ENCODE measurements around the gene TAC3. TPM values are rescaled to one million over a fixed set of nuclear protein-coding genes. Genes with fewer than 3 reads are reported as not detected.
"Not testable (repeated sequence)": the region's sequence is repeated elsewhere in the genome, so short reads cannot be mapped to it uniquely, and the experiment has no call there.

Gene TAC3
- total and polyA plus RNA-seq, 2 donors from 2014 or later = not detected

DNA sequence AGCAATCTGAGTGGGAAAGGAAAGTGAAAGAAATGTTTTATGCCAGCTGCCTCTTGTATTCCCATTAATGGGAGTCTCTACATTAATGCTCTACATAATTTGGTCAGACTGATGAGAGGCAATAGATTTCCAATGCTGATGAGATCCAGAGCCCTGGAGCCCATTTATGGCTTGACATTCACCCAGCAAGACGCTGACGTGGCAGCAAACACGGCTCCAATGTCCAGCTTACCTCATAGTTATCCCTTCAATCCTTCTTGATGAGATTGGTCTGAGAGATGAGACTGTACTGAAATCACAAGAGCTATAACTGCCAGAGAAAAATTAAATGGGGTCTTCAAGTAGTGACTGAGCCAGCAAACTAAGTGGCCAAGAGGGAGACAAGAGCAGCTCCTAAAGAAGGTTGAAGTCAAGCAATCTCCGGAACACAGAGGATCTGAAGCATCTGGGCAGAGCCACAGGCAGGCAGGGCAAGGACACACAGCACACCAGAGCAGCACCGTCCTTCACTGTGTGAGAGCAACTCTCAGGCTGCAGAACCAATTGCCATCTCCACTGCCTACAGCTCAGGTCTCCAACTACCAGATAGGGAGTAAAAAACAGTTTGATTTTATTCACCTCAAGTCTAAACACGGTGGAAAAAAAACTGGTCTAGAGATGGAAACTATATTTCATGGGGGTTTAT is 40.9 kb upstream of the TAC3 start:
- Histone ChIP-seq H3K4me3 (ENCODE audit: low read length in 3 of 3) (no peak overlapping the region), H3K9ac (ENCODE audit: low read length in 3 of 3) (no peak overlapping the region), H3K27ac (ENCODE audit: low read depth in 2 of 2, low read length in 2 of 2) (no peak overlapping the region), H3K36me3 (ENCODE audit: control insufficient read depth in 2 of 3, insufficient read depth in 3 of 3, low read length in 3 of 3) (peaks cover 0 to 8% (median 0%) of the 10 kb centered on the region in 3 donors), H3K4me1 (ENCODE audit: control insufficient read depth in 2 of 3, insufficient read depth in 2 of 3, low read depth in 1 of 3, low read length in 3 of 3) (no peaks in the 10 kb centered on the region), H3K9me3 (ENCODE audit: control insufficient read depth in 2 of 3, insufficient read depth in 1 of 3, low read length in 3 of 3) (no peaks in the 10 kb centered on the region), H3K27me3 (ENCODE audit: control insufficient read depth, insufficient read depth, low read length) (no peaks in the 10 kb centered on the region)
- DNase-seq (no peak), FAIRE-seq (no peak)
- TF ChIP-seq, protein P1, sequence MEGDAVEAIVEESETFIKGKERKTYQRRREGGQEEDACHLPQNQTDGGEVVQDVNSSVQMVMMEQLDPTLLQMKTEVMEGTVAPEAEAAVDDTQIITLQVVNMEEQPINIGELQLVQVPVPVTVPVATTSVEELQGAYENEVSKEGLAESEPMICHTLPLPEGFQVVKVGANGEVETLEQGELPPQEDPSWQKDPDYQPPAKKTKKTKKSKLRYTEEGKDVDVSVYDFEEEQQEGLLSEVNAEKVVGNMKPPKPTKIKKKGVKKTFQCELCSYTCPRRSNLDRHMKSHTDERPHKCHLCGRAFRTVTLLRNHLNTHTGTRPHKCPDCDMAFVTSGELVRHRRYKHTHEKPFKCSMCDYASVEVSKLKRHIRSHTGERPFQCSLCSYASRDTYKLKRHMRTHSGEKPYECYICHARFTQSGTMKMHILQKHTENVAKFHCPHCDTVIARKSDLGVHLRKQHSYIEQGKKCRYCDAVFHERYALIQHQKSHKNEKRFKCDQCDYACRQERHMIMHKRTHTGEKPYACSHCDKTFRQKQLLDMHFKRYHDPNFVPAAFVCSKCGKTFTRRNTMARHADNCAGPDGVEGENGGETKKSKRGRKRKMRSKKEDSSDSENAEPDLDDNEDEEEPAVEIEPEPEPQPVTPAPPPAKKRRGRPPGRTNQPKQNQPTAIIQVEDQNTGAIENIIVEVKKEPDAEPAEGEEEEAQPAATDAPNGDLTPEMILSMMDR (IDR thresholded peaks at IDR 0.05; ENCODE audit: borderline replicate concordance, extremely low read depth, insufficient read depth) = no peak
- intact Hi-C loops (cut with DNase I) = no loop called here

DNA sequence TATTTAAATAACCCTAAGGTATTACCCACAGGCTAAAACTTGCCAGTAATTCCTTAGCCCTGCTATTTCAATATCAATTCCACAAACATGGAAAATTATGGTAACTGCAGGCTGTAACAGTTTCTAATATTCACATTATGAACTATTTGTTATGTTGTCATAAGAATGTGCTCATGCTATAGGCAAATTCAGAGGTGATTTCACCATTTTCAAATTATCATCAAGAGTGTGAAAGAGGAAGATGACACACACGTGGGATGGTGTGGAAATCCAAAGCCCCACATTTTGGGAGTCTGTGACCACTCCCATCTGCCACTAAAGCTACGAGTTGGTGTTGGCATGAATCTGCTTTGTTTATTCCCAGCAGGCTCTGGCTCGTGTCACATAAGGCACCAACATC is 39.5 kb upstream of the TAC3 start:
- Histone ChIP-seq H3K4me1 (ENCODE audit: control insufficient read depth in 2 of 3, insufficient read depth in 2 of 3, low read depth in 1 of 3, low read length in 3 of 3) (no peaks in the 10 kb centered on the region), H3K4me3 (ENCODE audit: low read length in 3 of 3) (no peak overlapping the region), H3K27ac (ENCODE audit: low read depth in 2 of 2, low read length in 2 of 2) (no peak overlapping the region), H3K36me3 (ENCODE audit: control insufficient read depth in 2 of 3, insufficient read depth in 3 of 3, low read length in 3 of 3) (peaks cover 0 to 8% (median 0%) of the 10 kb centered on the region in 3 donors), H3K9ac (ENCODE audit: low read length in 3 of 3) (no peak overlapping the region), H3K27me3 (ENCODE audit: control insufficient read depth, insufficient read depth, low read length) (no peaks in the 10 kb centered on the region), H3K9me3 (ENCODE audit: control insufficient read depth in 2 of 3, insufficient read depth in 1 of 3, low read length in 3 of 3) (no peaks in the 10 kb centered on the region)
- TF ChIP-seq, protein P1 (IDR thresholded peaks at IDR 0.05; ENCODE audit: borderline replicate concordance, extremely low read depth, insufficient read depth) = no peak
- DNase-seq (no peak), FAIRE-seq (no peak)
- intact Hi-C loops (cut with DNase I) = no loop called here

DNA sequence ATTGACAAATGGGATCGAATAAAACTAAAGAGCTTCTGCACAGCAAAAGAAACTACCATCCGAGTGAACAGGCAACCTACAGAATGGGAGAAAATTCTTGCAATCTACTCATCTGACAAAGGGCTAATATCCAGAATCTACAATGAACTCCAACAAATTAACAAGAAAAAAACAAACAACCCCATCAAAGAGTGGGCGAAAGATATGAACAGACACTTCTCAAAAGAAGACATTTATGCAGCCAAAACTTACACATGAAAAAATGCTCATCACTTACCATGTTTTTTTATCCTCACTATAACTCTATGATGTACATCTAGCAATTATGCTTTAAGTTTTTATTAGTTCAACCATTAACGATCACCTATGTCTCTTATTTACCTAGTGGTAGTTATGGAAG is 37.6 kb upstream of the TAC3 start:
- H3K4me1 ChIP-seq (ENCODE audit: control insufficient read depth in 2 of 3, insufficient read depth in 2 of 3, low read depth in 1 of 3, low read length in 3 of 3); DNase-seq; H3K9ac ChIP-seq (ENCODE audit: low read length in 3 of 3); H3K27me3 ChIP-seq (ENCODE audit: control insufficient read depth, insufficient read depth, low read length); H3K4me3 ChIP-seq (ENCODE audit: low read length in 3 of 3); intact Hi-C loops (cut with DNase I); FAIRE-seq; H3K27ac ChIP-seq (ENCODE audit: low read depth in 2 of 2, low read length in 2 of 2); H3K36me3 ChIP-seq (ENCODE audit: control insufficient read depth in 2 of 3, insufficient read depth in 3 of 3, low read length in 3 of 3); H3K9me3 ChIP-seq (ENCODE audit: control insufficient read depth in 2 of 3, insufficient read depth in 1 of 3, low read length in 3 of 3): not testable (repeated sequence)

DNA sequence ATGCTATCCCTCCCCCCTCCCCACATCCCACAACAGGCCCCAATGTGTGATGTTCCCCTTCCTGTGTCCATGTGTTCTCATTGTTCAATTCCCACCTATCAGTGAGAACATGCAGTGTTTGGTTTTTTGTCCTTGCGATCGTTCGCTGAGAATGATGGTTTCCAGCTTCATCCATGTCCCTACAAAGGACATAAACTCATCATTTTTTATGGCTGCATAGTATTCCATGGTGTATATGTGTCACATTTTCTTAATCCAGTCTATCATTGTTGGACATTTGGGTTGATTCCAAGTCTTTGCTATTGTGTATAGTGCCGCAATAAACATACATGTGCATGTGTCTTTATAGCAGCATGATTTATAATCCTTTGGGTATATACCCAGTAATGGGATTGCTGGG is 36.8 kb upstream of the TAC3 start:
- H3K4me3 ChIP-seq (ENCODE audit: low read length in 3 of 3); H3K4me1 ChIP-seq (ENCODE audit: control insufficient read depth in 2 of 3, insufficient read depth in 2 of 3, low read depth in 1 of 3, low read length in 3 of 3); H3K27me3 ChIP-seq (ENCODE audit: control insufficient read depth, insufficient read depth, low read length); H3K36me3 ChIP-seq (ENCODE audit: control insufficient read depth in 2 of 3, insufficient read depth in 3 of 3, low read length in 3 of 3); H3K9ac ChIP-seq (ENCODE audit: low read length in 3 of 3); intact Hi-C loops (cut with DNase I); DNase-seq; FAIRE-seq; H3K9me3 ChIP-seq (ENCODE audit: control insufficient read depth in 2 of 3, insufficient read depth in 1 of 3, low read length in 3 of 3); H3K27ac ChIP-seq (ENCODE audit: low read depth in 2 of 2, low read length in 2 of 2): not testable (repeated sequence)

Data from kidney (tissue), 14 donors.